ENCODE data around the gene TAAR5. TPM values are rescaled to one million over a fixed set of nuclear protein-coding genes. Genes with fewer than 3 reads are reported as not detected.

Gene TAAR5
- total and polyA plus RNA-seq, 2 donors (not counting 1 experiment from before 2014, with no cell fraction given), result not detected

DNA sequence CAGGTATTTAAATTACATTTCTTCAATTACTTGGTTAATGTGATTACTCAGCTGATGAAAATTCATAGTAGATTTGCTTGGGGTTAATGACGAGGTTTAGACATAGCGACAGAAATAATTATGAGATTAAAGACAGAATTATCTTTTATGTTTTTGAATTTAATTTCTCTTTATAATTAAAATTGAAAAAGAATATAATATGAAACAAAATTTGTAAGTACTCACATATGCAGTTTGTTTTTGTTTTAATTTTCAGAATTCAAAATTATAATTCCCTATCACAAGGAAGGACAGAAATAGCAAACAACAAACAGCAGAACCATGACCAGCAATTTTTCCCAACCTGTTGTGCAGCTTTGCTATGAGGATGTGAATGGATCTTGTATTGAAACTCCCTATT is 37.2 kb downstream of the TAAR5 start, which contains the start of gene TAAR8:
TSS of gene TAAR8 (plus strand) at position 301 of the 400 bp plus-strand sequence. CDS start at position 322, 21 bp downstream.
- H3K27me3 Mint-ChIP-seq, result peaks cover 32% of the 10 kb centered on the region
- POLR2A ChIA-PET, result no interaction called here
- DNase-seq, result no peak
- H3K27ac ChIP-seq (ENCODE audit: low read length in 2 of 2), result no peak within 1 kb of the TSS
- no peaks in the 10 kb centered on the region for H3K9me3 ChIP-seq (ENCODE audit: control extremely low read depth in 1 of 3, control insufficient read depth in 2 of 3, insufficient read depth in 1 of 3, low read length in 2 of 3)
- no peak for ATAC-seq (ENCODE audit: low read depth)
- H3K4me3 Mint-ChIP-seq, result no peak within 1 kb of the TSS
- no peaks in the 10 kb centered on the region for H3K79me2 ChIP-seq (ENCODE audit: control insufficient read depth, insufficient read depth, low read length)
- H3K9ac ChIP-seq (ENCODE audit: low read length), result no peak within 1 kb of the TSS
- WGBS (ENCODE audit: insufficient coverage), result no CpG with 5 or more reads among the region's 2 CpGs
- H3K4me1 Mint-ChIP-seq, result peaks cover 3% of the 10 kb centered on the region
- H3K4me3 ChIP-seq (ENCODE audit: control extremely low read depth in 1 of 5, extremely low read depth in 1 of 5, insufficient read depth in 1 of 5, low read depth in 2 of 5, low read length in 4 of 5), result no peak within 1 kb of the TSS
- H3K9me3 Mint-ChIP-seq (ENCODE audit: insufficient read depth), result no peaks in the 10 kb centered on the region
- CTCF ChIA-PET, result no interaction called here
- no peak within 1 kb of the TSS for H3K27ac Mint-ChIP-seq
- H3K27me3 ChIP-seq (replicated peaks in 1 of 4; ENCODE audit: control extremely low read depth in 1 of 4, control insufficient read depth in 3 of 4, insufficient read depth in 4 of 4, low read length in 3 of 4), result peaks cover 0 to 5% (median 0%) of the 10 kb centered on the region in 4 experiments
- no peaks in the 10 kb centered on the region for H3K36me3 ChIP-seq (replicated peaks in 1 of 2; ENCODE audit: control extremely low read depth in 1 of 2, control insufficient read depth in 1 of 2, extremely low read depth in 1 of 2, insufficient read depth in 2 of 2, low read length in 1 of 2)
- no peak within 1 kb of the TSS for H3K4me2 ChIP-seq (replicated peaks; ENCODE audit: low read depth, low read length, poor library complexity, severe bottlenecking)
- H2AFZ ChIP-seq (ENCODE audit: insufficient read depth, low read depth, low read length, poor library complexity, severe bottlenecking), result no peak within 1 kb of the TSS
- TF ChIP-seq EZH2 (IDR thresholded peaks at IDR 0.05; ENCODE audit: borderline replicate concordance, insufficient read depth, low read depth, low read length, poor library complexity, severe bottlenecking), result no peak
- TF ChIP-seq, protein P1, sequence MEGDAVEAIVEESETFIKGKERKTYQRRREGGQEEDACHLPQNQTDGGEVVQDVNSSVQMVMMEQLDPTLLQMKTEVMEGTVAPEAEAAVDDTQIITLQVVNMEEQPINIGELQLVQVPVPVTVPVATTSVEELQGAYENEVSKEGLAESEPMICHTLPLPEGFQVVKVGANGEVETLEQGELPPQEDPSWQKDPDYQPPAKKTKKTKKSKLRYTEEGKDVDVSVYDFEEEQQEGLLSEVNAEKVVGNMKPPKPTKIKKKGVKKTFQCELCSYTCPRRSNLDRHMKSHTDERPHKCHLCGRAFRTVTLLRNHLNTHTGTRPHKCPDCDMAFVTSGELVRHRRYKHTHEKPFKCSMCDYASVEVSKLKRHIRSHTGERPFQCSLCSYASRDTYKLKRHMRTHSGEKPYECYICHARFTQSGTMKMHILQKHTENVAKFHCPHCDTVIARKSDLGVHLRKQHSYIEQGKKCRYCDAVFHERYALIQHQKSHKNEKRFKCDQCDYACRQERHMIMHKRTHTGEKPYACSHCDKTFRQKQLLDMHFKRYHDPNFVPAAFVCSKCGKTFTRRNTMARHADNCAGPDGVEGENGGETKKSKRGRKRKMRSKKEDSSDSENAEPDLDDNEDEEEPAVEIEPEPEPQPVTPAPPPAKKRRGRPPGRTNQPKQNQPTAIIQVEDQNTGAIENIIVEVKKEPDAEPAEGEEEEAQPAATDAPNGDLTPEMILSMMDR (IDR thresholded peaks at IDR 0.05), result no peak
- intact Hi-C loops (cut with micrococcal nuclease), result no loop called here
- no peaks in the 10 kb centered on the region for H4K20me1 ChIP-seq (ENCODE audit: control insufficient read depth, insufficient read depth, low read length, poor library complexity, severe bottlenecking)
- peaks cover 0 to 2% of the 10 kb centered on the region in 2 donors for H3K4me1 ChIP-seq (ENCODE audit: control insufficient read depth in 2 of 2, insufficient read depth in 2 of 2, low read length in 2 of 2)

DNA sequence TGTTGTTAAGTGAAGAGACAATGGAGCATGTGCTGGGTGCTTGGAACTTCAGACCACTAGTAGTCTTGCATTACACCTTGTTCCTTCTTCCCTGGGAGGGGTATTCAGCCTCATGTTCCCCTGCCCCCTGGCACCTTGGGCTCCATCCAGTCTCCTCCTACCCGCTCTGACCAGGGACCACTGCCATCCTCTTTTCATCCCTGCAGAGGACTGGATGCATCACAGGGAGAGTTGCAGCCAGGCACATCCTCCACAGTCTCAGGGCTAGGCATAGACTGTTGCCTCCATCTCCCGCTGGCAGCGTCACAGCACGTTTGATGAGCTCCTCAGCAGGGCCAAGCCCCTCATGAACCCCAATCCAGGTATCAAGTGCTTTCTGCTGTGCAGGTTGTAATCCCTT is 38.3 kb downstream of the TAAR5 start:
- no peak for TF ChIP-seq EZH2 (IDR thresholded peaks at IDR 0.05; ENCODE audit: borderline replicate concordance, insufficient read depth, low read depth, low read length, poor library complexity, severe bottlenecking)
- TF ChIP-seq, protein P1 (IDR thresholded peaks at IDR 0.05), result no peak
- no peak overlapping the region for H3K9ac ChIP-seq (ENCODE audit: low read length)
- no peak overlapping the region for H3K4me3 ChIP-seq (ENCODE audit: control extremely low read depth in 1 of 5, extremely low read depth in 1 of 5, insufficient read depth in 1 of 5, low read depth in 2 of 5, low read length in 4 of 5)
- WGBS (ENCODE audit: insufficient coverage), result 90% methylated on average over 4 of the region's 4 CpGs
- H3K27ac ChIP-seq (ENCODE audit: low read length in 2 of 2), result no peak overlapping the region
- no peaks in the 10 kb centered on the region for H3K79me2 ChIP-seq (ENCODE audit: control insufficient read depth, insufficient read depth, low read length)
- intact Hi-C loops (cut with micrococcal nuclease), result no loop called here
- no peaks in the 10 kb centered on the region for H3K36me3 ChIP-seq (replicated peaks in 1 of 2; ENCODE audit: control extremely low read depth in 1 of 2, control insufficient read depth in 1 of 2, extremely low read depth in 1 of 2, insufficient read depth in 2 of 2, low read length in 1 of 2)
- H3K27me3 ChIP-seq (replicated peaks in 1 of 4; ENCODE audit: control extremely low read depth in 1 of 4, control insufficient read depth in 3 of 4, insufficient read depth in 4 of 4, low read length in 3 of 4), result peaks cover 0 to 3% (median 0%) of the 10 kb centered on the region in 4 experiments
- ATAC-seq (ENCODE audit: low read depth) (no peak), DNase-seq (no peak)
- H3K9me3 ChIP-seq (ENCODE audit: control extremely low read depth in 1 of 3, control insufficient read depth in 2 of 3, insufficient read depth in 1 of 3, low read length in 2 of 3), result no peaks in the 10 kb centered on the region
- Mint-ChIP-seq H3K4me1 (peaks cover 3% of the 10 kb centered on the region), H3K4me3 (no peak overlapping the region), H3K27ac (no peak overlapping the region), H3K27me3 (peaks cover 22% of the 10 kb centered on the region), H3K9me3 (ENCODE audit: insufficient read depth) (no peaks in the 10 kb centered on the region)
- H3K4me2 ChIP-seq (replicated peaks; ENCODE audit: low read depth, low read length, poor library complexity, severe bottlenecking), result no peak overlapping the region
- no peaks in the 10 kb centered on the region for H4K20me1 ChIP-seq (ENCODE audit: control insufficient read depth, insufficient read depth, low read length, poor library complexity, severe bottlenecking)
- no peak overlapping the region for H2AFZ ChIP-seq (ENCODE audit: insufficient read depth, low read depth, low read length, poor library complexity, severe bottlenecking)
- ChIA-PET POLR2A (no interaction called here), CTCF (interaction anchor here (1.0 kb wide), 1 partner anchor 21 kb away, joined by 3 read pairs; no protein-coding TSS in a partner anchor)
- peaks cover 0 to 2% of the 10 kb centered on the region in 2 donors for H3K4me1 ChIP-seq (ENCODE audit: control insufficient read depth in 2 of 2, insufficient read depth in 2 of 2, low read length in 2 of 2)
